HG03097 (cell line): ENCODE data around the gene PPP1R2.

ENCODE experiments used
- ATAC-seq: cut with Tn5 transposase; IDR thresholded peaks from one replicate; pipeline ENCODE4 v1.9.1; 2021; ENCODE audit not compliant: unreplicated experiment, low FRiP score

The PPP1R2 gene

DNA sequence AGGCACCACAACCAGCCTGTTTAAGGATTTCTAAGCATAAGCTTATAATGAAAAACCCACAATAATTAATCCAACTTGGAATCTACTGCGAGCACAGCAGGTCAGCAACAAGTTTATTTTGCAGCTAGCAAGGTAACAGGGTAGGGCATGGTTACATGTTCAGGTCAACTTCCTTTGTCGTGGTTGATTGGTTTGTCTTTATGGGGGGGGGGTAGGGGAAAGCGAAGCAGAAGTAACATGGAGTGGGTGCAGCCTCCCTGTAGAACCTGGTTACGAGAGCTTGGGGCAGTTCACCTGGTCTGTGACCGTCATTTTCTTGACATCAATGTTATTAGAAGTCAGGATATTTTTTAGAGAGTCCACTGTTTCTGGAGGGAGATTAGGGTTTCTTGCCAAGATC is 25.5 kb upstream of the PPP1R2 start:
- ATAC-seq: no peak

DNA sequence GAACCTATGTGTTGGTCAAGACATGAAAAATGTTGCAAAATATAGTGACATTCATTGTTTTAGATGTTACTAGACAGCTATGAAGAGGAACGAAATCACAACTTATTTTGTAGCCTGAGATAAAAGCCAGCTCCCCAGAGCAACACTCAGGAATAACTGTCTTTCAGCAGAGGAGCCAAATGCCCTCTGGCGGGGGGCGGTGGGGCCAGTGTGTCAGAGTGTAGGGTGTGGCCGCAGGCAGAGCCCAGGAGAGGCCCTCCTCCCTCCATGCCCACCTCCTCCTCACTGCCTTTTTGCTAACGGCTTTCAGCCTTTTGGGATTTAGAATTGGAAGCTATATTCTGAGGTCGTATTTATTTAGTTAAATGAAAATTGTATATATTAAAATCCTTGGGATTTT is 23.7 kb upstream of the PPP1R2 start:
- no peak for ATAC-seq

- ATAC-seq: no peak
These were observed 22.6 kb upstream of the PPP1R2 start for GRCh38 chr3:195565716-195566115.

- ATAC-seq: no peak
These were observed 20.2 kb upstream of the PPP1R2 start for GRCh38 chr3:195563317-195563716.

- ATAC-seq: no peak
These were observed 16.7 kb upstream of the PPP1R2 start for GRCh38 chr3:195559723-195560409.

GRCh38 chr3:195558602-195559001 is 15.5 kb upstream of the PPP1R2 start:
- no peak for ATAC-seq

GRCh38 chr3:195557322-195557721 is 14.2 kb upstream of the PPP1R2 start:
- ATAC-seq: no peak

DNA sequence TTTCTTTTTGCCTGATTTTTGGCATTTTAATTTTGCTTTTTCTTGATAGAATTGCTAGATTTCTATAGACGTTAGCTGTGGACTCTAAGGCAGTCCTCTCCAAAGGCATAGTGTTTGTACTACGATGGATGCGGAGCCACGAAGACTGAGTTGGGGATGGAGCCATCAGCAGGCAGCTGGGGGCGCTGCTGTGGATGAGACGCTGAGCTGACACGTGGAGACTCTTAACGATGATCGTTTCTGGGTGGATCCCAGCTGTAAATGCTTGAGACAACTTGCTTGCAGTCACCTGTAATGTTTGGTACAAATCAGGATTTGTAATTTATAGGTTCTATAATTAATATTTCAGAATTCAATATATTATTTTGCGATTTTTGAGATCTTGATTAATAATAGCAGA is 13.3 kb upstream of the PPP1R2 start:
- ATAC-seq: no peak

- no peak for ATAC-seq
These were observed 12.0 kb upstream of the PPP1R2 start for GRCh38 chr3:195555110-195555509.

- ATAC-seq: no peak
These were observed 11.3 kb upstream of the PPP1R2 start for GRCh38 chr3:195554458-195554857.

DNA sequence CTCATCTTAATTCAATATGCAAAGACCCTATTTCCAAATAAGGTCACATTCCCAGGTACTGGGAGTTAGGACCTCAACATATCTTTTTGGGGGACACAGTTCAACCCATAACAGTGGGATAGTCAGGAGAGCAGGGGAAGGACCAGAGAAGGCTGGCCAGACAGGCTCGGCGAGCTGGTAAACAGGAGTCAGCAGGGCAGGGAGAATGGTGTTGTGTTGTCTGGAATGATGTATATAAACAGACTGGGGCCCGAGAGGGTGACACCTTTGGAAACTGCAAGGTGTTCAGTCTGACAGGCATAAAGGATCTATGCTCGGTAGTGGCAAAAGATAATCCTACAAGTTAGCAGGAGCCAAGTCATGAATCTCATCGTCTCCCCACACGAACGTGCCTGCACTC is 10.1 kb upstream of the PPP1R2 start:
- no peak for ATAC-seq

DNA sequence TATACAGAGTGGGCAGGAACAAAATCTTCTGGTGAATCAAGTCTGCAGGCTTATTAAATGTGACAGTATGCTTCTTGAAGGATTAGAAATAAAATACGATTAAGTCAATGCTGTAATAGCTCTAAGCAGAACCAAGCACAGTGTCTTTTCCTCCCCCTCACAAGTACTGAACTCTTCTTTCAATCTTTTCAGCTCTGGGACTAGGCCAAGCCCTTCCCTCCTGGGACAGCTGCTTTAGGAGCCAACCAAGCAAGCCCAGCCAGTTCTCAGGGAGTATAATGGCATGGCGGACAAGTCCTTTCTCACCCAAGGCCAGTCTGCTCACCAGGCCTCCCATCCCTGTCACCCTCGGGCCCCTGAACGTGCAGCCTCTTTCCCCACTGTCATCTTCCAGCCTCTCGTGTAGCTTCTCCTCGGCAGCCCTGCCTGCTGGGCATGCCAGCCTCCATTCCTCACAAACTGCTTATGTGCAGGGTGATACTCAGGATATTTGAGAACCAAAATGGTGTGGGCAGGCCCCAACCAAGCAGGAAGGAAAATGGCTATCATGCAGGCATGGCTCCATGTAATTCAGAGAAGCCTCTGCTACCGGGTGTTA is 8.4 kb upstream of the PPP1R2 start:
- no peak for ATAC-seq

GRCh38 chr3:195550723-195551122 is 7.6 kb upstream of the PPP1R2 start:
- ATAC-seq: peak; percentile 45

DNA sequence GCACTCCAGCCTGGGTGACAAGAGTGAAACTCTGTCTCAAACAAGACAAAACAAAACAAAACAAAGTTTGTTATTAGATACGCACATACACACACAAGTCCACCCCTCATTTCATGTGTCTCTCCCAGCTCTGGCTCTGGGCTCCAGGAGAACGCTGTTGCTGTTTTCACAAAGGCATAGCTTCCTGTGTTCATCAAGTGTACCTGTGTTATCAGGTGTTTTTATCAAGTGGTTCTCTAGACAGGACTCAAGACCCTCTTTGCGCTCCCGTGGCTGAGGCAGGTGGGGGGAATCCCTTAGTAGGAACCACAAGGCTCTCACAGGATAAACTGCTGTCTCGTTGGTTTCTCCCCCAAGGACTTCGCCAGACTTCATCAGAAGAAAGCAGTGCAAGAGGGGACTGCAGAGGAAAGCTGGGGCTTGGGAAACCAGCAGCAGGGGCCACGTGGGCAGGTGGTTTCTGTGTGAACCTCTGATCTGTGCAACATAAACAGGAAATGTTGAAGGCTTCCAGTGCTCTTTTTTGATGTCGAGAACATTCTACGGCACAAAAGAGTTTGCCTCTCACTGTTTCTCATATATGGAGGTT is 6.9 kb upstream of the PPP1R2 start:
- ATAC-seq: peak; percentile 47

DNA sequence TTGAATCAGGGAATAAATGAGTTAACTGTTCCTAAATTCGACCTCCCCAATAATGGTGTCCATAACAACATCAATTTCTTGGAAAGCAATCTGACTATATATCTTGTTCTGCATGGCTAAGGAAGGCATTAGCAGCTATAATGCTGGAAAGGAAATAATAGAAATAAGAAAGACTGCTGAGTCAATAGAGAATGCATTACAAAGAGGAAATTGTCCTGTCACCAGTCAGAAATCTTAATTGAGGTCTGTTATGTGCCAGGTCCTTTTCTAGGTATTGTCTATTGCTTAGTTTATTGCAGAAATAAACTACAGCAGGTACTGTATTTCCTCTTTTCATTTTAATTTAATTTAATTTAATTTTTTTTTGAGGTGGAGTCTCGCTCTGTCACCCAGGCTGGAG is 5.9 kb upstream of the PPP1R2 start:
- no peak for ATAC-seq

GRCh38 chr3:195548501-195548900 is 5.4 kb upstream of the PPP1R2 start:
- no peak for ATAC-seq

DNA sequence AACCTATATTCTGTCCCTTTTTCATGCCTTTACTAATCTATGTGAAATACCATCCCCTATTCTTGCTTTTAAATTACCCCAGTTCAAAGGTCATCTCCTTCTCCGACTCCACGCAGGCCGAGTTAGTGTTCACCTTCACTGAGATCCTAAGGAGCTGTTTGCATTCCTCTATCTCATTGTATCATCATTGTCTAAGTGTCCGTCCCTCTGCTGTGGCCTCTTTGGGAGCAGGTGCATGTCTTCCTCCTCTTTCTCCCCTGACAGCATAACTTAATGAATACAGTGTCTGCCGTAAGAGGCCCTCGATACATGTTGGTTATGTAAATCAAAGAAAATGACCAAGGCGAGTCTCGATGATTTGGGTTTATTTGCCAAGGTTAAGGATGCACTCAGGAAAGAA is 4.9 kb upstream of the PPP1R2 start:
- no peak for ATAC-seq

GRCh38 chr3:195546130-195546560 is 3.0 kb upstream of the PPP1R2 start:
- ATAC-seq: no peak

DNA sequence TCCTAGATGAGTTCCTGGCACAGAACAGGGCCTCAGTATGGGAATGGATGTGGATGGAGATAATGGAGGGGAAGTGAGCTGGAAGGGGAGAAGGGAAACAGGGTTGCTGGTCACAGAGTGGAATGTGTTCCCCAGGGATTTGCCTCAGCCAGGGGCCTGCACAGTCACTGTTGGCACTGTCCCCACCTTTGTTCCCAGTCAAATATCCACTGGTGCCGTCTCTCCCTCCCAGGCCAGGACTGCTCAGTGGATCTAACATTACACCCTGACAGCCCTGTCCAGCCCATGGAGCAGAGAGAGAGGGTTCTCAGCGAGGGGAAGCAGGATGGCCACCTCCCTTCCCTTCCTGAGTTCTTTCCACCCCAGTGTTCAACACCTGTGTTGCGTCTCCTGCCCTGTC is 1.5 kb upstream of the PPP1R2 start:
- ATAC-seq: no peak

DNA sequence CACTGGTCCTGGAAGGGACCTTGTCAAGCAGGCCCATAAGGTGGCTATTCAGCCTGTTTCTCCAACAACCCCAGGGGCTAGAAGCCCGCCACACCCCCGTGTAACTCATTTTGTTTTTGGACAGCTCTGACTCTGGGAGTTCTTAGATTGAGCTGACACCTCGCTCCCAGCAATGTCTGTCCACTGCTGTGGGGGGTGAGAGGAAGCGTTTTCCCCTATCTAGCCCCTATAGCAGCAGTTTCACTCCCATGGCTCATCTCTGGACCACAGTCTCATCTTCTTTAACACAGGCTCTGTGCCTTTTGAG is 1.1 kb upstream of the PPP1R2 start:
- ATAC-seq: no peak

DNA sequence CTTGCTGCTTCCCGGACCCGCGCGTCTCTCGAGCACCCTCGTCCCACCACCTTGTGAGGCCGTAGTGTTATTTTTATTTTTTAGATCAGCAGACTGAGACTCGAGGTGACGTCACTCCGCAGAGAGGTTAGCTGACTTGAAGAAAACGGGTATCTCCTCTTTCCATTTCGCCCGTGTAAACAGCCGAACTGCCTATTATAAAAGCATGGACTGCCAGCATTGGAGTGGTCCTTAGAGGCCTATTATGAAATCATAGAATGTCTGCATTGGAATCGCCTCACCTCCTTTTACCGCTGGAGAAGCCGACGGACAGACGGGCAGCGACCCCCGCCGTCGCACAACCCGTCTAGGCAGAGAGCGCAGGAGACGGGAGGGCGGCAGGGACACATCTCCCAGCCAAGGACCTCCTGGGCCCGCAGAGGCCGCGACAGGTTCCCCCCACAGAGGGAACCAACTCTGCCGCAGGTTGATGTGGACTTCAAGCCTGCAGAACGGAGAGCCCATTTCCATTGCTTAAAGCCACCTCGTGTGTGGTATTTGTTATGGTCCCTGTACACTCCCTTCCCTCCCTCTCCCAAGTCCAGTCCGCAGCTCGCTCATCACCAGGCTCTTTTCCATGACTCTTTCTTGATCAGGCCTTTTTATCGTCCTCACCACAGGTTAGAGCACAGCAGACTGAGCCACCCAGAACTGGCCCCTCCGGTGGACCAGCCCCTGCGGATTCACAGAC is 540 bp upstream of the PPP1R2 start:
- ATAC-seq: no peak

- no peak for ATAC-seq
These were observed 818 bp downstream of the PPP1R2 start for GRCh38 chr3:195542316-195542697.
